ENCODE measurements around the gene LAMA4. TPM values are rescaled to one million over a fixed set of nuclear protein-coding genes. Genes with fewer than 3 reads are reported as not detected.

Gene LAMA4
- total RNA-seq, 1 donor from 2014 or later: 0.56 TPM

DNA sequence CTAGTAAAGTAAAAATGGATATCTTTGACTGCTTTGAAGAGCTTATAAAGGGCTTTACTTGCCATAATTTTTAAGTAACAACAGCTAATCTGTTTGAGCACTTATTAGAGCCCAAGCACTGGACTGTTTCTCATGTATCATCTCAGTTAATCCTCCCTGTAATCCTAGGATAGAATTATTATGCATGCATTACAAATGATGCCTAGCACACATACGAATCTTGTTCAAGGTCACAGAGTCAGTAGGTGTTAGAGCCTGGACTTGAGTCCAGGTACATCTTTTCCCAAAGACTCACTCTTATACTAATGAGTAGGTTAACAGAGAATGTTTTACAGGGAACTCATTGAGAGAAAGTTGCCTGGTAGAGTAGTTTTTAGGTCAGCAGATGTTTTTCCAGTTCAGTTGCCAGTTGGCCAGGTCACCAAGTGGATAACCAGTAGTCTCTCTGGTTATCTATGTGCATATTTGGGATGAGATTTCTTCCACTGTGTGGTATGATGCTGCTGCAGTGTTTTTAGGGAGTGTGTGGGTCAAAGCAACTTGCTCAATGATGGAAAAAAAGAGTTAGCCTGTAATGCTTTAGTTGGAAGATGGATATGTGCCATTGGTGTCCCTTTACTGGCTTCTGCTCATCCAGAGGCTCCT is 32.3 kb upstream of the LAMA4 start:
- Histone ChIP-seq H3K9me3 (ENCODE audit: low read depth) (no peaks in the 10 kb centered on the region), H3K9ac (no peak overlapping the region), H4K20me1 (ENCODE audit: low read depth) (no peaks in the 10 kb centered on the region), H3K4me2 (no peak overlapping the region), H3K36me3 (no peaks in the 10 kb centered on the region), H3K79me2 (ENCODE audit: low read depth) (no peaks in the 10 kb centered on the region), H3K27me3 (no peaks in the 10 kb centered on the region), H3K4me1 (peaks cover 11% of the 10 kb centered on the region), H3K27ac (no peak overlapping the region), H2AFZ (replicated peaks) (no peak overlapping the region), H3F3A (ENCODE audit: low read depth) (no peaks in the 10 kb centered on the region), H3K4me3 (no peak overlapping the region)
- TF ChIP-seq, protein P1, sequence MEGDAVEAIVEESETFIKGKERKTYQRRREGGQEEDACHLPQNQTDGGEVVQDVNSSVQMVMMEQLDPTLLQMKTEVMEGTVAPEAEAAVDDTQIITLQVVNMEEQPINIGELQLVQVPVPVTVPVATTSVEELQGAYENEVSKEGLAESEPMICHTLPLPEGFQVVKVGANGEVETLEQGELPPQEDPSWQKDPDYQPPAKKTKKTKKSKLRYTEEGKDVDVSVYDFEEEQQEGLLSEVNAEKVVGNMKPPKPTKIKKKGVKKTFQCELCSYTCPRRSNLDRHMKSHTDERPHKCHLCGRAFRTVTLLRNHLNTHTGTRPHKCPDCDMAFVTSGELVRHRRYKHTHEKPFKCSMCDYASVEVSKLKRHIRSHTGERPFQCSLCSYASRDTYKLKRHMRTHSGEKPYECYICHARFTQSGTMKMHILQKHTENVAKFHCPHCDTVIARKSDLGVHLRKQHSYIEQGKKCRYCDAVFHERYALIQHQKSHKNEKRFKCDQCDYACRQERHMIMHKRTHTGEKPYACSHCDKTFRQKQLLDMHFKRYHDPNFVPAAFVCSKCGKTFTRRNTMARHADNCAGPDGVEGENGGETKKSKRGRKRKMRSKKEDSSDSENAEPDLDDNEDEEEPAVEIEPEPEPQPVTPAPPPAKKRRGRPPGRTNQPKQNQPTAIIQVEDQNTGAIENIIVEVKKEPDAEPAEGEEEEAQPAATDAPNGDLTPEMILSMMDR (IDR thresholded peaks at IDR 0.05): no peak
- TF ChIP-seq EZH2phosphoT487 (IDR thresholded peaks at IDR 0.05) (no peak), EZH2 (IDR thresholded peaks at IDR 0.05) (no peak)
- Mint-ChIP-seq H3K27ac (no peak overlapping the region), H3K27me3 (ENCODE audit: insufficient read depth, low read depth) (peaks cover 3% of the 10 kb centered on the region), H3K36me3 (no peaks in the 10 kb centered on the region), H3K4me3 (no peak overlapping the region), H3K9me3 (peaks cover 3% of the 10 kb centered on the region), H3K4me1 (peaks cover 24% of the 10 kb centered on the region)
- DNase-seq (ENCODE audit: low spot score): no peak

DNA sequence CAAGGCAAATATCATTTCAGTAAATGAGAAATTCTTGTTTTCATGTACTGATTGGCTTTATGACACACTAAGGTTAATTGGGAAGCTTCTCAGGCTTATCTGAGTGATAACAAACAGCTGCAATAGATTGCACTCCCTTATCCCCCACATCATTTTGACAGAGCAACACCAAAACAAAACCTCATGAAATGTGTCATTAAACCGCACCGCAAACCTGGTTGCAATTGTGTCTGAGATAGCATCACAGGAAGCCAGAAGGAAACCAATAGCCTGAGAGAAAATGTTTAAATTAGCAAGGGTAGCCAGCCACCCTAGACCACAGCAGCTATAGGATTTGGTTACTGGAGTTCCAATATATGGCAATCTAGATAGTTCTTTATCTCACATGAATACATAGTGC is 31.6 kb upstream of the LAMA4 start:
- no peaks in the 10 kb centered on the region for H4K20me1 ChIP-seq (ENCODE audit: low read depth)
- no peak overlapping the region for H3K4me3 Mint-ChIP-seq
- no peaks in the 10 kb centered on the region for H3K36me3 Mint-ChIP-seq
- H3K27me3 ChIP-seq: no peaks in the 10 kb centered on the region
- no peak overlapping the region for H3K4me3 ChIP-seq
- H3K27ac ChIP-seq: no peak overlapping the region
- no peaks in the 10 kb centered on the region for H3K79me2 ChIP-seq (ENCODE audit: low read depth)
- no peak overlapping the region for H3K27ac Mint-ChIP-seq
- H3K27me3 Mint-ChIP-seq (ENCODE audit: insufficient read depth, low read depth): peaks cover 5% of the 10 kb centered on the region
- H3K9ac ChIP-seq: no peak overlapping the region
- H3F3A ChIP-seq (ENCODE audit: low read depth): no peaks in the 10 kb centered on the region
- H3K4me2 ChIP-seq: no peak overlapping the region
- peaks cover 27% of the 10 kb centered on the region for H3K4me1 Mint-ChIP-seq
- no peak overlapping the region for H2AFZ ChIP-seq (replicated peaks)
- H3K9me3 Mint-ChIP-seq: peaks cover 3% of the 10 kb centered on the region
- H3K4me1 ChIP-seq: peaks cover 11% of the 10 kb centered on the region
- H3K9me3 ChIP-seq (ENCODE audit: low read depth): no peaks in the 10 kb centered on the region
- TF ChIP-seq EZH2phosphoT487 (IDR thresholded peaks at IDR 0.05): no peak
- no peak for TF ChIP-seq EZH2 (IDR thresholded peaks at IDR 0.05)
- TF ChIP-seq, protein P1 (IDR thresholded peaks at IDR 0.05): no peak
- H3K36me3 ChIP-seq: no peaks in the 10 kb centered on the region
- DNase-seq (ENCODE audit: low spot score): no peak

DNA sequence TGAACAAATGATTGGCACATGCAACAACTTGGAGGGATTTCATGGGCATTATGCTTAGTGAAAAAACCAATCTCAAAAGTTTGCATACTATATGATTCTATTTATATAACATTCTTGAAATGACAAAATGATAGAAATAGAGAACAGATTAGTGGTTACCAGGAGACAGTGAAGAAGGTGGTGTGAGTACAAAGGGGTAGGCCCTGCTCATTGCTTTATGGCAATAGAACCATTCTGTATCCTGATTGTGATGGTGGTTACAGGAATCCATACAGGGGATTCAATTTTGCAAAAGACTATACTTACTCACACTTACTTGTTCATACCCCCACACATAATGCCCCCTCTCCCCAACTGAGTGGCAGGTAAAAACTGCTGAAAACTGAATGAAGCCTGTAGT is 30.2 kb upstream of the LAMA4 start:
- no peak for TF ChIP-seq EZH2 (IDR thresholded peaks at IDR 0.05)
- TF ChIP-seq, protein P1 (IDR thresholded peaks at IDR 0.05): no peak
- no peak for TF ChIP-seq EZH2phosphoT487 (IDR thresholded peaks at IDR 0.05)
- no peaks in the 10 kb centered on the region for H3K9me3 ChIP-seq (ENCODE audit: low read depth)
- no peak overlapping the region for H2AFZ ChIP-seq (replicated peaks)
- no peak overlapping the region for H3K4me2 ChIP-seq
- DNase-seq (ENCODE audit: low spot score): no peak
- Mint-ChIP-seq H3K9me3 (peaks cover 3% of the 10 kb centered on the region), H3K4me3 (no peak overlapping the region), H3K4me1 (peaks cover 26% of the 10 kb centered on the region), H3K36me3 (no peaks in the 10 kb centered on the region), H3K27me3 (ENCODE audit: insufficient read depth, low read depth) (peaks cover 9% of the 10 kb centered on the region), H3K27ac (no peak overlapping the region)
- H3K4me3 ChIP-seq: no peak overlapping the region
- no peak overlapping the region for H3K9ac ChIP-seq
- H3K27ac ChIP-seq: no peak overlapping the region
- H4K20me1 ChIP-seq (ENCODE audit: low read depth): no peaks in the 10 kb centered on the region
- no peaks in the 10 kb centered on the region for H3K27me3 ChIP-seq
- H3F3A ChIP-seq (ENCODE audit: low read depth): no peaks in the 10 kb centered on the region
- H3K79me2 ChIP-seq (ENCODE audit: low read depth): no peaks in the 10 kb centered on the region
- no peaks in the 10 kb centered on the region for H3K36me3 ChIP-seq
- peaks cover 11% of the 10 kb centered on the region for H3K4me1 ChIP-seq

Data from neural progenitor cell (in vitro differentiated cells).